ENCODE results near the gene MYOZ1. TPM values are rescaled to one million over a fixed set of nuclear protein-coding genes. Genes with fewer than 3 reads are reported as not detected.

Gene MYOZ1
- total RNA-seq, 1 experiment from 2014 or later, result not detected

DNA sequence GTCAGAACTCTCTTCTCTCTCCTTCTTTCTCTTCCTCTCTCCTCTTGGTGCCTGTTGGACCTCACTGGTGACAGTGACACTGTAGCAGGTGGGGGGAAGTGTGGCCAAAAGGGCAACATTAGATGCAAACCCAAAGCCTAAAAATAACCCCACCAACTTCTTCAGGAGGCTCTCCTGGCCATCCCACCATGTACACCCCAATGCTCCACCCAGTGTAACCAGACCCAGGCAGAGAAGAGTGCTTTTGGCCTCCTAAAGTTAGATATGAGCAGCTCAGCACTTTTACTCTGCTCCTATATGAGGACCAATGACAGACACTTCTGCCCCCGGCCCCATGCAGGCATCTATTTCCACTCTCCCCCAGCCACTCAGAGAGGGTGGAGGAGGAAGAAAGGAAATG is 5.5 kb downstream of the MYOZ1 start:
- Histone ChIP-seq H3K9me3 (ENCODE audit: control insufficient read depth, insufficient read depth, low read depth, low read length) (no peaks in the 10 kb centered on the region), H3K27ac (ENCODE audit: low read length) (no peak overlapping the region), H3K36me3 (ENCODE audit: control insufficient read depth, insufficient read depth, low read length) (no peaks in the 10 kb centered on the region), H3K27me3 (ENCODE audit: control insufficient read depth, insufficient read depth, low read length) (no peaks in the 10 kb centered on the region; the same call in 1 of the 2 replicates), H3K4me1 (ENCODE audit: control insufficient read depth, insufficient read depth, low read length) (no peaks in the 10 kb centered on the region), H3K4me3 (ENCODE audit: low read depth in 2 of 2, low read length in 2 of 2) (no peak overlapping the region)
- BruUV-seq (replicated peaks), result no TSS peak
- POLR2A ChIA-PET, result interaction anchor here (0.6 kb wide), 1 partner anchor 10 kb away, joined by 3 read pairs; no protein-coding TSS in a partner anchor
- DNase-seq (ENCODE audit: low read depth, low spot score) (no peak), ATAC-seq (0 out of 2 replicates have a peak, but pooled peaks have one; percentile 11)
- CTCF ChIA-PET, result no interaction called here
- in situ Hi-C loops (cut with HindIII; ENCODE audit: low pct_unique_long_range_greater_than_20kb, low sequenced_read_pairs) (no loop called here), intact Hi-C loops (cut with micrococcal nuclease; ENCODE audit: unreplicated experiment) (no loop called here)
- TF ChIP-seq TCF7L2 (IDR thresholded peaks at IDR 0.05; ENCODE audit: low read depth, low read length) (no peak), POLR2AphosphoS5 (IDR thresholded peaks at IDR 0.05; ENCODE audit: low read depth, low read length) (no peak), SIN3A (IDR thresholded peaks at IDR 0.05; ENCODE audit: borderline replicate concordance, insufficient read depth, low read depth, low read length) (no peak)
- TF ChIP-seq, protein P1, sequence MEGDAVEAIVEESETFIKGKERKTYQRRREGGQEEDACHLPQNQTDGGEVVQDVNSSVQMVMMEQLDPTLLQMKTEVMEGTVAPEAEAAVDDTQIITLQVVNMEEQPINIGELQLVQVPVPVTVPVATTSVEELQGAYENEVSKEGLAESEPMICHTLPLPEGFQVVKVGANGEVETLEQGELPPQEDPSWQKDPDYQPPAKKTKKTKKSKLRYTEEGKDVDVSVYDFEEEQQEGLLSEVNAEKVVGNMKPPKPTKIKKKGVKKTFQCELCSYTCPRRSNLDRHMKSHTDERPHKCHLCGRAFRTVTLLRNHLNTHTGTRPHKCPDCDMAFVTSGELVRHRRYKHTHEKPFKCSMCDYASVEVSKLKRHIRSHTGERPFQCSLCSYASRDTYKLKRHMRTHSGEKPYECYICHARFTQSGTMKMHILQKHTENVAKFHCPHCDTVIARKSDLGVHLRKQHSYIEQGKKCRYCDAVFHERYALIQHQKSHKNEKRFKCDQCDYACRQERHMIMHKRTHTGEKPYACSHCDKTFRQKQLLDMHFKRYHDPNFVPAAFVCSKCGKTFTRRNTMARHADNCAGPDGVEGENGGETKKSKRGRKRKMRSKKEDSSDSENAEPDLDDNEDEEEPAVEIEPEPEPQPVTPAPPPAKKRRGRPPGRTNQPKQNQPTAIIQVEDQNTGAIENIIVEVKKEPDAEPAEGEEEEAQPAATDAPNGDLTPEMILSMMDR (IDR thresholded peaks at IDR 0.05), result no peak
- TF ChIP-seq, protein P2, sequence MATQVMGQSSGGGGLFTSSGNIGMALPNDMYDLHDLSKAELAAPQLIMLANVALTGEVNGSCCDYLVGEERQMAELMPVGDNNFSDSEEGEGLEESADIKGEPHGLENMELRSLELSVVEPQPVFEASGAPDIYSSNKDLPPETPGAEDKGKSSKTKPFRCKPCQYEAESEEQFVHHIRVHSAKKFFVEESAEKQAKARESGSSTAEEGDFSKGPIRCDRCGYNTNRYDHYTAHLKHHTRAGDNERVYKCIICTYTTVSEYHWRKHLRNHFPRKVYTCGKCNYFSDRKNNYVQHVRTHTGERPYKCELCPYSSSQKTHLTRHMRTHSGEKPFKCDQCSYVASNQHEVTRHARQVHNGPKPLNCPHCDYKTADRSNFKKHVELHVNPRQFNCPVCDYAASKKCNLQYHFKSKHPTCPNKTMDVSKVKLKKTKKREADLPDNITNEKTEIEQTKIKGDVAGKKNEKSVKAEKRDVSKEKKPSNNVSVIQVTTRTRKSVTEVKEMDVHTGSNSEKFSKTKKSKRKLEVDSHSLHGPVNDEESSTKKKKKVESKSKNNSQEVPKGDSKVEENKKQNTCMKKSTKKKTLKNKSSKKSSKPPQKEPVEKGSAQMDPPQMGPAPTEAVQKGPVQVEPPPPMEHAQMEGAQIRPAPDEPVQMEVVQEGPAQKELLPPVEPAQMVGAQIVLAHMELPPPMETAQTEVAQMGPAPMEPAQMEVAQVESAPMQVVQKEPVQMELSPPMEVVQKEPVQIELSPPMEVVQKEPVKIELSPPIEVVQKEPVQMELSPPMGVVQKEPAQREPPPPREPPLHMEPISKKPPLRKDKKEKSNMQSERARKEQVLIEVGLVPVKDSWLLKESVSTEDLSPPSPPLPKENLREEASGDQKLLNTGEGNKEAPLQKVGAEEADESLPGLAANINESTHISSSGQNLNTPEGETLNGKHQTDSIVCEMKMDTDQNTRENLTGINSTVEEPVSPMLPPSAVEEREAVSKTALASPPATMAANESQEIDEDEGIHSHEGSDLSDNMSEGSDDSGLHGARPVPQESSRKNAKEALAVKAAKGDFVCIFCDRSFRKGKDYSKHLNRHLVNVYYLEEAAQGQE (IDR thresholded peaks at IDR 0.05; ENCODE audit: insufficient read depth in 1 of 2, low read depth in 2 of 2, low read length in 1 of 2), result no peak

DNA sequence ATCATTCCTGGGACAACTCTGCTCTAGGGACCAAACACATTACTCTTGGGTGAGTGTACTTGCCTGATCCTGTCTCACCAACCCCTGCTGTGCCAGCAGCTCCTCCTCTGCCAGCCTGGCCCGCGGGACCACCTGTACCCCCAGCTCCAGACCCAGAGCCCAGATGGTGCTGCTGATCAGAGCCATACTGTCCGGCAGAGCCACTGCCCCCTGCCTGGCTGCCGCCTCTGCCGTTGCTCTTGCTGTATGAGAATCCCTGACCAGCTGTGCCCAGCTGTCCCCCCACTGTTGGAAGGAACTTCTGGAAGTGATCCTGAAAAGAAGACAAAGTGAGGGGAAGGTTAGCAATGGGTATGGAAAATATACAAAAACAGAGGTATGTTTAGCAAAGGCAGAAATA is 6.9 kb downstream of the MYOZ1 start:
- ChIA-PET CTCF (no interaction called here), POLR2A (no interaction called here)
- DNase-seq (ENCODE audit: low read depth, low spot score), result no peak
- ATAC-seq, result no peak
- Histone ChIP-seq H3K36me3 (ENCODE audit: control insufficient read depth, insufficient read depth, low read length) (no peaks in the 10 kb centered on the region), H3K27me3 (ENCODE audit: control insufficient read depth, insufficient read depth, low read length) (no peaks in the 10 kb centered on the region; the same call in 1 of the 2 replicates), H3K4me1 (ENCODE audit: control insufficient read depth, insufficient read depth, low read length) (no peaks in the 10 kb centered on the region), H3K27ac (ENCODE audit: low read length) (no peak overlapping the region), H3K9me3 (ENCODE audit: control insufficient read depth, insufficient read depth, low read depth, low read length) (no peaks in the 10 kb centered on the region), H3K4me3 (ENCODE audit: low read depth in 2 of 2, low read length in 2 of 2) (no peak overlapping the region)
- intact Hi-C loops (cut with micrococcal nuclease; ENCODE audit: unreplicated experiment), result no loop called here
- no peak for TF ChIP-seq POLR2AphosphoS5 (IDR thresholded peaks at IDR 0.05; ENCODE audit: low read depth, low read length)
- no peak for TF ChIP-seq TCF7L2 (IDR thresholded peaks at IDR 0.05; ENCODE audit: low read depth, low read length)
- no peak for TF ChIP-seq SIN3A (IDR thresholded peaks at IDR 0.05; ENCODE audit: borderline replicate concordance, insufficient read depth, low read depth, low read length)
- TF ChIP-seq, protein P1 (IDR thresholded peaks at IDR 0.05), result no peak
- TF ChIP-seq, protein P2 (IDR thresholded peaks at IDR 0.05; ENCODE audit: insufficient read depth in 1 of 2, low read depth in 2 of 2, low read length in 1 of 2), result no peak
- no TSS peak for BruUV-seq (replicated peaks)
- in situ Hi-C loops (cut with HindIII; ENCODE audit: low pct_unique_long_range_greater_than_20kb, low sequenced_read_pairs), result no loop called here

Measured in Panc1 (cell line).